Activated naive CD8-positive, alpha-beta T cell treated with anti-CD3 and anti-CD28 coated beads, Interleukin-2, amount 10 ng/mL, durations not matched to agents 7 days and 5 days (primary cell): ENCODE results near the gene CNPY3. TPM values are rescaled to one million over a fixed set of nuclear protein-coding genes. Genes with fewer than 3 reads are reported as not detected.

Experiments
- ATAC-seq: fragments of 150-1000 bp; cut with Tn5 transposase; one replicate; pipeline ENCODE4 v1.10.0; 2021; ENCODE audit warnings: low read depth, moderate library complexity
- POLR2A ChIA-PET: fragments of 350-600 bp; sonication (Branson Sonifier 250); formaldehyde crosslinking; loops from one replicate; lab custom pipeline; 2021; ENCODE audit warnings: antibody characterized with exemption; lab: Charles Lee
- DNase-seq: peaks from one replicate; pipeline ENCODE4 v3.0.0; 2021
- H3K27ac Mint-ChIP-seq: one replicate; pipeline ENCODE4 v1.8.0; 2022; ENCODE audit warnings: mild to moderate bottlenecking, mixed read lengths
- H3K27me3 Mint-ChIP-seq: one replicate; pipeline ENCODE4 v1.8.0; 2022; ENCODE audit warnings: mild to moderate bottlenecking, moderate library complexity, mixed read lengths
- H3K36me3 Mint-ChIP-seq: one replicate; pipeline ENCODE4 v1.8.0; 2021; ENCODE audit warnings: mild to moderate bottlenecking, mixed read lengths
- H3K4me1 Mint-ChIP-seq: one replicate; pipeline ENCODE4 v1.8.0; 2021; ENCODE audit warnings: mixed read lengths
- H3K4me3 Mint-ChIP-seq: one replicate; pipeline ENCODE4 v1.8.0; 2022; ENCODE audit warnings: mild to moderate bottlenecking, moderate library complexity, mixed read lengths
- H3K9me3 Mint-ChIP-seq: one replicate; pipeline ENCODE4 v1.8.0; 2021; ENCODE audit warnings: mixed read lengths
- total RNA-seq, 2 experiments: library from RNA; stranded (reverse); gene quantifications; one replicate each; pipeline ENCODE4 v1.2.3, GENCODE V29; 2021

The CNPY3 gene
- total RNA-seq, 2 experiments from 2014 or later = 90.8 to 91.4 TPM

- POLR2A ChIA-PET = interaction anchor here (1.0 to 3.6 kb wide), 3 partner anchors 9 to 37 kb away, joined by 3 to 23 read pairs (median 4); partner anchors contain the start of genes CNPY3 and PEX6
- DNase-seq = no peak
- Mint-ChIP-seq H3K36me3 (peaks cover 9% of the 10 kb centered on the region), H3K27ac (no peak overlapping the region), H3K27me3 (no peaks in the 10 kb centered on the region), H3K4me3 (no peak overlapping the region), H3K4me1 (peaks cover 1% of the 10 kb centered on the region), H3K9me3 (no peaks in the 10 kb centered on the region)
- no peak for ATAC-seq
Observed at GRCh38 chr6:42966571-42966970, 37.3 kb downstream of the CNPY3 start.

- H3K4me1 Mint-ChIP-seq = peaks cover 2% of the 10 kb centered on the region
- H3K27me3 Mint-ChIP-seq = no peaks in the 10 kb centered on the region
- H3K9me3 Mint-ChIP-seq = no peaks in the 10 kb centered on the region
- DNase-seq (no peak), ATAC-seq (no peak)
- H3K36me3 Mint-ChIP-seq = peaks cover 7% of the 10 kb centered on the region
- POLR2A ChIA-PET = interaction anchor here (1.0 to 3.6 kb wide), 3 partner anchors 8 to 38 kb away, joined by 3 to 23 read pairs (median 4); partner anchors contain the start of genes CNPY3 and PEX6
- no peak overlapping the region for H3K4me3 Mint-ChIP-seq
- no peak overlapping the region for H3K27ac Mint-ChIP-seq
Observed at GRCh38 chr6:42967228-42967627, 37.9 kb downstream of the CNPY3 start.

- Mint-ChIP-seq H3K36me3 (peaks cover 3% of the 10 kb centered on the region), H3K4me1 (peaks cover 2% of the 10 kb centered on the region), H3K9me3 (no peaks in the 10 kb centered on the region), H3K27ac (no peak overlapping the region), H3K4me3 (no peak overlapping the region), H3K27me3 (no peaks in the 10 kb centered on the region)
- DNase-seq (no peak), ATAC-seq (no peak)
- POLR2A ChIA-PET = no interaction called here
Observed at GRCh38 chr6:42968126-42968701, 38.9 kb downstream of the CNPY3 start.

DNA sequence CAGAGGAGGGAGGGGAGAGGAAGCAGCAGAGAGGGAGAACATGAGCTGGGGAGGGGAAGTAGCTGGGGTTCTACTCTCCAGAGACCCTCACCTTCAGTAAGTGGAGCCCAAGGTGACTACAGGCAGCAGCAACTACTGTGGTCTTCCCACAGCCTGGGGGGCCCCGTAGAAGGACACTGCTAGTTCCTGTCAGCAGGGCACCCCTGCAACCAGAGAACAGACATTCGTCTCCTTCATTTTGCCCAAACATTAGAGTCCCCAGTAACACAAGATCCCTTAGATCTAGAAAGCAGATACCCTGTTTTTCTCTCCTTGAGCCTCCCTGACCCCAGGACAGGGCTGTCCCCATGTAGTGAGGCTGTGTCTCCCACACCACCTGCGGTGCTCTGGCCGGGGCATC, 39.5 kb downstream of the CNPY3 start:
- DNase-seq = no peak
- Mint-ChIP-seq H3K4me3 (no peak overlapping the region), H3K27ac (no peak overlapping the region), H3K9me3 (no peaks in the 10 kb centered on the region), H3K36me3 (peaks cover 6% of the 10 kb centered on the region), H3K4me1 (peaks cover 2% of the 10 kb centered on the region), H3K27me3 (no peaks in the 10 kb centered on the region)
- no peak for ATAC-seq
- POLR2A ChIA-PET = no interaction called here

DNA sequence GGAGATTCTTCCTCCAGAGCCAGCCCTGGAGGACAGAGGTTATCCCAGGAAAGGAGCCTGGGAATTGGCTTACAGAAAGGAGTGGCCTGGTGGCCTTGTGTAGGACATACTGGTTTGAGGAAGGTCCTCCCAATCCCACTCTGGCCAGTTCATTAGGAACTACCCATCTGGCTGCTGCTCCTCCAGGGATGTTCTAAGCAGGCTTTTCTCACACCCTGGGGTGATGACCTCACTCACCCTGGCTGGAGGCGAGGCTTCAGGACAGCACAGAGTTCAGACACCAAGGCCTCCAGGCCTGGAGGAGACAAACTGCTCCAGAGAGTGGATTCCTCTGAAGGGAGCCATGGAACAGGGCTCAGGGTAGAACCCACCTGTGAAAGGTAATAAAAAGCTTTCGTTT, 40.2 kb downstream of the CNPY3 start:
- no peak overlapping the region for H3K27ac Mint-ChIP-seq
- ATAC-seq (no peak), DNase-seq (no peak)
- H3K9me3 Mint-ChIP-seq = no peaks in the 10 kb centered on the region
- no peaks in the 10 kb centered on the region for H3K27me3 Mint-ChIP-seq
- POLR2A ChIA-PET = interaction anchor here (0.9 to 2.7 kb wide), 2 partner anchors 10 to 15 kb away, joined by 3 to 11 read pairs; partner anchors contain the start of genes PEX6 and PPP2R5D
- peaks cover 9% of the 10 kb centered on the region for H3K36me3 Mint-ChIP-seq
- H3K4me3 Mint-ChIP-seq = no peak overlapping the region
- H3K4me1 Mint-ChIP-seq = peaks cover 2% of the 10 kb centered on the region

- peaks cover 6% of the 10 kb centered on the region for H3K36me3 Mint-ChIP-seq
- no peak for ATAC-seq
- no peaks in the 10 kb centered on the region for H3K9me3 Mint-ChIP-seq
- H3K27me3 Mint-ChIP-seq = no peaks in the 10 kb centered on the region
- POLR2A ChIA-PET = interaction anchor here (0.9 to 2.7 kb wide), 2 partner anchors 9 to 14 kb away, joined by 3 to 11 read pairs; partner anchors contain the start of genes PEX6 and PPP2R5D
- H3K4me3 Mint-ChIP-seq = no peak overlapping the region
- no peak overlapping the region for H3K27ac Mint-ChIP-seq
- DNase-seq = no peak
- H3K4me1 Mint-ChIP-seq = peaks cover 2% of the 10 kb centered on the region
Observed at GRCh38 chr6:42969934-42970333, 40.7 kb downstream of the CNPY3 start.

DNA sequence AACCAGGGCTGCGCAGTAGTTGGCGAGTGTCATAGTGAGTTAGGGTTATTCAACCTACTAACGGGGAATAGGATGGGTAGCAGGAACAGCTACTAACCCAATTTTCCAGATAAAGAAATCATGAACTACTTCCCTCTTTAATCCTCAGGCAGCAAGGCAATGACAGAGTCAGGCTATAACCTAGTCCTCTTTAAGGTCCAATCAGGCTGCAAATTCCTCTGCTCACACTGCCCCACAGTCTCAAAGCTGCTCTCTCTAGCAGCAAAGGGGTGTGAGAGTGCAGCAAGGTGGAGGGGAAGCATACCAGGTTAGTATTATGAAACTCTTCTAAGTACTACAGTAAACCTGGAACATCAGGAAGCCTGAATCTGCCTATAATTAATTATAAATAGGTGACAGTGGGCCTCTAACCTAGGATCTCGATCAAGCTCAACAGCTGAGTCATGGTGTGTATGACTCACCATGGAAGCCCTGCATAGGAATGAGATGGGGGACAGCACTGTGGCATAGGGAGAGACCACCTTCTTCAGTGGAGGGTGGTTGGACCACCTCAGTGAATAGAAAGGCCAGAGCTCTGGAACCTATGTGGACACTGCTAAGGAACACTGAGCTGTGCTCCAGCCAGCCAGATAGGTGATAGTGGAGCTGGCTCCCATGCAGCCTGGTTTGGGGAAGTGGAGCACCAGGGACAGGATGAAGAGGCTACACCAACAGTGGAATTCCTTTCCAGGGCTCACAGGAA, 41.8 kb downstream of the CNPY3 start:
- Mint-ChIP-seq H3K27ac (no peak overlapping the region), H3K9me3 (no peaks in the 10 kb centered on the region), H3K4me3 (no peak overlapping the region), H3K27me3 (no peaks in the 10 kb centered on the region), H3K36me3 (peaks cover 8% of the 10 kb centered on the region), H3K4me1 (peaks cover 4% of the 10 kb centered on the region)
- no peak for ATAC-seq
- no peak for DNase-seq
- POLR2A ChIA-PET = interaction anchor here (0.5 to 2.7 kb wide), 8 partner anchors 8 to 223 kb away, joined by 3 to 11 read pairs (median 3); partner anchors contain the start of genes CNPY3, KLHDC3, MEA1 and PEX6

- H3K27ac Mint-ChIP-seq = no peak overlapping the region
- no peak overlapping the region for H3K4me3 Mint-ChIP-seq
- H3K27me3 Mint-ChIP-seq = no peaks in the 10 kb centered on the region
- DNase-seq (no peak), ATAC-seq (no peak)
- H3K4me1 Mint-ChIP-seq = peaks cover 8% of the 10 kb centered on the region
- POLR2A ChIA-PET = interaction anchor here (0.8 to 2.7 kb wide), 4 partner anchors 8 to 49 kb away, joined by 3 to 11 read pairs (median 4); partner anchors contain the start of genes CNPY3, PEX6 and RRP36
- no peaks in the 10 kb centered on the region for H3K9me3 Mint-ChIP-seq
- H3K36me3 Mint-ChIP-seq = peaks cover 13% of the 10 kb centered on the region
Observed at GRCh38 chr6:42971746-42972327, 42.6 kb downstream of the CNPY3 start.

- Mint-ChIP-seq H3K4me3 (no peak overlapping the region), H3K36me3 (peaks cover 17% of the 10 kb centered on the region), H3K27me3 (no peaks in the 10 kb centered on the region), H3K27ac (no peak overlapping the region), H3K9me3 (no peaks in the 10 kb centered on the region), H3K4me1 (peaks cover 17% of the 10 kb centered on the region)
- ATAC-seq = no peak
- DNase-seq = no peak
- POLR2A ChIA-PET = interaction anchor here (0.7 to 1.2 kb wide), 3 partner anchors 10 to 48 kb away, joined by 3 to 4 read pairs (median 4); partner anchors contain the start of genes PPP2R5D and RRP36
Observed at GRCh38 chr6:42973926-42974325, 44.6 kb downstream of the CNPY3 start.

GRCh38 chr6:42974919-42975505, 45.7 kb downstream of the CNPY3 start:
- Mint-ChIP-seq H3K36me3 (peaks cover 17% of the 10 kb centered on the region), H3K4me1 (peaks cover 27% of the 10 kb centered on the region), H3K9me3 (no peaks in the 10 kb centered on the region), H3K27me3 (no peaks in the 10 kb centered on the region), H3K27ac (no peak overlapping the region), H3K4me3 (no peak overlapping the region)
- ATAC-seq (no peak), DNase-seq (no peak)
- POLR2A ChIA-PET = interaction anchor here (0.6 to 0.9 kb wide), 3 partner anchors 8 to 51 kb away, joined by 3 to 4 read pairs (median 3); partner anchors contain the start of gene PPP2R5D

DNA sequence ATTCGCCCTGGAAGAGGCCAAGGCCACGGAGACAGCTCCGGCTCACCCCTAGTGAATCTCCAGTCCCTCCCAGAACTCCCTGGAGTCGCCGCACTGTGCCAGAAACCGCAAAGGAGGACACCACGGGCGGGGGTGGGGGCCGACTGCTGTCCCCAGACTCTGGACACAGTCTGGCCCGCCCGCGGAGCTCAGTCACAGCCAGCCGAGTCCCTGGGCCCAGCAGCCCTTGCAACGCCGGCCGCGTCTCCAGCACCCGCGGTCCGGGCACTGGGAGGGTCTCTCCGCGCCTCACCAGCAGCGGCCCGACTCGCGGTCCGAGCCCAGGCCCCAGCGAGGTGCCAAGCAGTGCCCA, 49.2 kb downstream of the CNPY3 start:
- Mint-ChIP-seq H3K9me3 (no peaks in the 10 kb centered on the region), H3K36me3 (peaks cover 17% of the 10 kb centered on the region), H3K27me3 (no peaks in the 10 kb centered on the region), H3K4me3 (peak overlapping the region; percentile 89), H3K4me1 (peaks cover 30% of the 10 kb centered on the region), H3K27ac (peak overlapping the region; percentile 87)
- POLR2A ChIA-PET = interaction anchor here (0.8 to 3.4 kb wide), 23 partner anchors 8 to 232 kb away, joined by 3 to 66 read pairs (median 6); partner anchors contain the start of genes BICRAL, CNPY3, CUL9 and KLC4
- ATAC-seq (no peak), DNase-seq (no peak)

GRCh38 chr6:42978839-42979522, 49.7 kb downstream of the CNPY3 start, which contains the start of gene PEX6:
PEX6 (minus strand) TSS chr6:42979181; CDS start chr6:42979150, 31 bp downstream.
- Mint-ChIP-seq H3K4me1 (peaks cover 34% of the 10 kb centered on the region), H3K27me3 (no peaks in the 10 kb centered on the region), H3K36me3 (peaks cover 12% of the 10 kb centered on the region), H3K9me3 (no peaks in the 10 kb centered on the region), H3K4me3 (peak within 1 kb of the TSS; percentile 89), H3K27ac (peak within 1 kb of the TSS; percentile 98)
- DNase-seq (peak; percentile 93), ATAC-seq (peak; percentile 94)
- POLR2A ChIA-PET = interaction anchor here (0.6 to 3.4 kb wide), 30 partner anchors 9 to 233 kb away, joined by 3 to 66 read pairs (median 5); partner anchors contain the start of genes BICRAL, CNPY3, CUL7 and CUL9
